ENCODE measurements around the gene RASGEF1C.
A peak's percentile ranks its signal among the peaks of the same experiment; 100 is the strongest.

The RASGEF1C gene
- total RNA-seq = 0 reads per million in 2 experiments

GRCh38 chr5:180209137-180209581, at the start of gene RASGEF1C:
Gene RASGEF1C (minus strand): TSS chr5:180209211. CDS start chr5:180138052, 71,159 bp downstream.
- DNase-seq (ENCODE audit: low read depth) = peak; percentile 43

- DNase-seq (ENCODE audit: low read depth) = no peak
Measured at GRCh38 chr5:180253036-180253824, 44.2 kb upstream of the RASGEF1C start.

- DNase-seq (ENCODE audit: low read depth) = no peak
Measured at GRCh38 chr5:180251887-180252286, 42.9 kb upstream of the RASGEF1C start.

GRCh38 chr5:180251141-180251540, 42.1 kb upstream of the RASGEF1C start:
- DNase-seq (ENCODE audit: low read depth) = no peak

- no peak for DNase-seq (ENCODE audit: low read depth)
Measured at GRCh38 chr5:180250329-180250728, 41.3 kb upstream of the RASGEF1C start.

- no peak for DNase-seq (ENCODE audit: low read depth)
Measured at GRCh38 chr5:180241600-180241999, 32.6 kb upstream of the RASGEF1C start.

- DNase-seq (ENCODE audit: low read depth) = no peak
Measured at GRCh38 chr5:180238631-180239030, 29.6 kb upstream of the RASGEF1C start.

GRCh38 chr5:180235846-180236245, 26.8 kb upstream of the RASGEF1C start:
- no peak for DNase-seq (ENCODE audit: low read depth)

- DNase-seq (ENCODE audit: low read depth) = no peak
Measured at GRCh38 chr5:180235077-180235476, 26.1 kb upstream of the RASGEF1C start.

- no peak for DNase-seq (ENCODE audit: low read depth)
Measured at GRCh38 chr5:180234271-180234670, 25.3 kb upstream of the RASGEF1C start.

GRCh38 chr5:180233729-180234128, 24.7 kb upstream of the RASGEF1C start:
- DNase-seq (ENCODE audit: low read depth) = no peak

GRCh38 chr5:180230017-180230416, 21.0 kb upstream of the RASGEF1C start:
- DNase-seq (ENCODE audit: low read depth) = no peak

- no peak for DNase-seq (ENCODE audit: low read depth)
Measured at GRCh38 chr5:180222056-180222455, 13.0 kb upstream of the RASGEF1C start.

- no peak for DNase-seq (ENCODE audit: low read depth)
Measured at GRCh38 chr5:180217797-180218196, 8.8 kb upstream of the RASGEF1C start.

- no peak for DNase-seq (ENCODE audit: low read depth)
Measured at GRCh38 chr5:180216646-180217171, 7.7 kb upstream of the RASGEF1C start.

GRCh38 chr5:180215783-180216630, 7.0 kb upstream of the RASGEF1C start:
- no peak for DNase-seq (ENCODE audit: low read depth)

- DNase-seq (ENCODE audit: low read depth) = no peak
Measured at GRCh38 chr5:180214870-180215770, 6.1 kb upstream of the RASGEF1C start.

- no peak for DNase-seq (ENCODE audit: low read depth)
Measured at GRCh38 chr5:180213657-180214207, 4.7 kb upstream of the RASGEF1C start.

- DNase-seq (ENCODE audit: low read depth) = no peak
Measured at GRCh38 chr5:180213256-180213600, 4.2 kb upstream of the RASGEF1C start.

- DNase-seq (ENCODE audit: low read depth) = no peak
Measured at GRCh38 chr5:180212363-180213255, 3.6 kb upstream of the RASGEF1C start.

- no peak for DNase-seq (ENCODE audit: low read depth)
Measured at GRCh38 chr5:180211761-180212035, 2.7 kb upstream of the RASGEF1C start.
